SK-N-SH (cell line): Measurements from ENCODE around the gene MRPL55. TPM values are rescaled to one million over a fixed set of nuclear protein-coding genes. Genes with fewer than 3 reads are reported as not detected.
A peak's percentile ranks its signal among the peaks of the same experiment; 100 is the strongest.

ENCODE experiments used
- CTCF ChIA-PET: fragments of 300-600, 350-600 bp; formaldehyde crosslinking; extraction: SDS; loops from one replicate; lab custom pipeline; 2021; lab: Yijun Ruan, JAX
- POLR2A ChIA-PET: fragments of 350-600 bp; sonication (Branson Sonifier 250); formaldehyde crosslinking; extraction: SDS; loops from one replicate; lab custom pipeline; 2020; ENCODE audit warnings: antibody characterized with exemption, inconsistent platforms; lab: Yijun Ruan, JAX
- DNase-seq: peaks from one replicate; pipeline ENCODE4 v3.0.0; 2012
- H2AFZ ChIP-seq: fragments of 200-600 bp; sonication (generic); 2 replicates; pipeline ENCODE4 v1.8.1; 2016; ENCODE audit warnings: antibody characterized with exemption, mild to moderate bottlenecking, low read depth
- H3F3A ChIP-seq: fragments of 200-600 bp; sonication (generic); replicated peaks from 2 replicates; pipeline ENCODE3; 2016; ENCODE audit warnings: antibody characterized with exemption, mild to moderate bottlenecking; ENCODE audit not compliant: insufficient read depth
- H3K27ac ChIP-seq, 2 experiments: fragments of 200-500 bp in 1 of 2; fragments of 200-600 bp in 1 of 2; sonication (Bioruptor generic) in 1 of 2; sonication (generic), shearing (Covaris generic) in 1 of 2; 2 replicates each; pipeline versions ENCODE4 v1.5.1 to v1.6.1; 2014 to 2016; ENCODE audit warnings: low read depth in 2 of 2, inconsistent platforms in 1 of 2, low read length in 1 of 2, mild to moderate bottlenecking in 1 of 2, mixed read lengths in 1 of 2
- H3K27me3 ChIP-seq: fragments of 200-600 bp; sonication (generic), shearing (Covaris generic); 2 replicates; pipeline ENCODE4 v1.6.1; 2016; ENCODE audit warnings: mixed run types; ENCODE audit not compliant: insufficient read depth
- H3K36me3 ChIP-seq, 2 experiments: fragments of 200-500 bp in 1 of 2; fragments of 200-600 bp in 1 of 2; sonication (Bioruptor generic) in 1 of 2; sonication (generic) in 1 of 2; replicated peaks in 1 of 2; 2 replicates each; pipeline versions ENCODE3 to v1.5.1; 2014 to 2016; ENCODE audit warnings: low read length in 1 of 2, mild to moderate bottlenecking in 1 of 2; ENCODE audit not compliant: insufficient read depth in 2 of 2, control insufficient read depth in 1 of 2
- H3K4me1 ChIP-seq, 2 experiments: fragments of 200-500 bp in 1 of 2; fragments of 200-600 bp in 1 of 2; sonication (Bioruptor generic) in 1 of 2; sonication (generic), shearing (Covaris generic) in 1 of 2; 2 replicates each; pipeline versions ENCODE4 v1.5.1 to v1.6.1; 2014 to 2016; ENCODE audit warnings: low read depth in 1 of 2, low read length in 1 of 2, mixed run types in 1 of 2; ENCODE audit not compliant: insufficient read depth in 2 of 2, control insufficient read depth in 1 of 2
- H3K4me2 ChIP-seq: fragments of 200-600 bp; sonication (generic), shearing (Covaris generic); 2 replicates; pipeline ENCODE4 v1.6.1; 2017; ENCODE audit warnings: mixed run types
- H3K4me3 ChIP-seq, 2 experiments: fragments of 200-500 bp in 1 of 2; fragments of 200-600 bp in 1 of 2; sonication (Bioruptor generic) in 1 of 2; sonication (generic), shearing (Covaris generic) in 1 of 2; 2 replicates each; pipeline versions ENCODE4 v1.5.1 to v1.8.1; 2014 to 2016; ENCODE audit warnings: low read depth in 2 of 2, inconsistent platforms in 1 of 2, low read length in 1 of 2, mild to moderate bottlenecking in 1 of 2, mixed read lengths in 1 of 2, moderate library complexity in 1 of 2
- H3K79me2 ChIP-seq: fragments of 200-600 bp; sonication (generic); 2 replicates; pipeline ENCODE4 v1.8.1; 2017; ENCODE audit warnings: mild to moderate bottlenecking; ENCODE audit not compliant: insufficient read depth
- H3K9ac ChIP-seq: fragments of 200-600 bp; sonication (generic); 2 replicates; pipeline ENCODE4 v1.6.1; 2017; ENCODE audit warnings: mixed run types
- H3K9me2 ChIP-seq: fragments of 200-600 bp; sonication (generic); 2 replicates; pipeline ENCODE4 v1.6.1; 2017; ENCODE audit warnings: mixed run types
- H3K9me3 ChIP-seq: fragments of 200-600 bp; sonication (generic); 2 replicates; pipeline ENCODE4 v1.6.1; 2017; ENCODE audit warnings: mixed run types, mild to moderate bottlenecking, moderate library complexity
- H4K20me1 ChIP-seq: fragments of 200-600 bp; sonication (generic); 2 replicates; pipeline ENCODE4 v1.6.1; 2017; ENCODE audit warnings: mild to moderate bottlenecking, mixed run types; ENCODE audit not compliant: insufficient read depth
- CHD2 ChIP-seq: fragments of 150-350 bp; IDR thresholded peaks from 2 replicates; pipeline ENCODE4 v1.6.1; 2018; ENCODE audit warnings: low read length; ENCODE audit not compliant: partially characterized antibody
- CTCF ChIP-seq: fragments of 200-600 bp; sonication (generic); IDR thresholded peaks from 2 replicates; pipeline ENCODE4 v1.6.1; 2017; ENCODE audit warnings: antibody characterized with exemption, mild to moderate bottlenecking, moderate library complexity
- ELF1 ChIP-seq: IDR thresholded peaks from 2 replicates; pipeline ENCODE4 v1.4.0; 2012
- EZH2phosphoT487 ChIP-seq: fragments of 200-600 bp; sonication (generic); IDR thresholded peaks from 2 replicates; pipeline ENCODE4 v1.6.1; 2017; ENCODE audit warnings: low read depth, mixed run types, mild to moderate bottlenecking, antibody characterized with exemption, moderate library complexity, borderline replicate concordance
- FOXJ3 ChIP-seq: sonication (generic); formaldehyde crosslinking; IDR thresholded peaks from 2 replicates; pipeline ENCODE4 v1.5.1; 2020; ENCODE audit warnings: mild to moderate bottlenecking, missing genetic modification reagents
- GABPA ChIP-seq: IDR thresholded peaks from 2 replicates; pipeline ENCODE4 v1.4.0; 2012; ENCODE audit warnings: low read depth, mild to moderate bottlenecking
- JUND ChIP-seq: IDR thresholded peaks from 2 replicates; pipeline ENCODE4 v1.4.0; 2012
- NFIC ChIP-seq: IDR thresholded peaks from 2 replicates; pipeline ENCODE4 v1.4.0; 2012; ENCODE audit warnings: borderline replicate concordance
- PBX3 ChIP-seq: IDR thresholded peaks from 2 replicates; pipeline ENCODE4; 2012
- RFX5 ChIP-seq: IDR thresholded peaks from 2 replicates; pipeline ENCODE4 v1.6.1; 2012; ENCODE audit warnings: mild to moderate bottlenecking, improper control_type of control experiment, low read length
- RXRA ChIP-seq: IDR thresholded peaks from 2 replicates; pipeline ENCODE4 v1.4.0; 2012; ENCODE audit warnings: low read depth, mild to moderate bottlenecking, borderline replicate concordance
- SIN3A ChIP-seq: IDR thresholded peaks from 2 replicates; pipeline ENCODE4 v1.6.1; 2012; ENCODE audit warnings: low read depth, mild to moderate bottlenecking, low read length, moderate library complexity, borderline replicate concordance
- SMC3 ChIP-seq: IDR thresholded peaks from 2 replicates; pipeline ENCODE4 v1.6.1; 2012; ENCODE audit warnings: low read depth, low read length, improper control_type of control experiment
- YY1 ChIP-seq: IDR thresholded peaks from 2 replicates; pipeline ENCODE4 v1.4.0; 2012; ENCODE audit warnings: low read depth, mild to moderate bottlenecking
- WGBS: methylation state at CpG from one replicate; pipeline ENCODE4 v1.1.6; 2017; ENCODE audit warnings: low lambda C conversion rate; 5-methylcytosine and 5-hydroxymethylcytosine counted together
- polyA plus RNA-seq, 3 experiments: library from polyadenylated mRNA; depleted of rRNA; stranded (reverse); fragments of >200 nt; gene quantifications; 2 replicates each; pipeline ENCODE4 v1.2.3, GENCODE V29; 2012
- TF ChIP-seq, protein P1 (sequence below): IDR thresholded peaks from 2 replicates; pipeline ENCODE4 v1.6.1; 2012; ENCODE audit warnings: mild to moderate bottlenecking, low read depth, low read length, moderate library complexity

The MRPL55 gene
- polyA plus RNA-seq, 1 of the 3 experiments (the other 2 are of a cell fraction), result 75.3 TPM

DNA sequence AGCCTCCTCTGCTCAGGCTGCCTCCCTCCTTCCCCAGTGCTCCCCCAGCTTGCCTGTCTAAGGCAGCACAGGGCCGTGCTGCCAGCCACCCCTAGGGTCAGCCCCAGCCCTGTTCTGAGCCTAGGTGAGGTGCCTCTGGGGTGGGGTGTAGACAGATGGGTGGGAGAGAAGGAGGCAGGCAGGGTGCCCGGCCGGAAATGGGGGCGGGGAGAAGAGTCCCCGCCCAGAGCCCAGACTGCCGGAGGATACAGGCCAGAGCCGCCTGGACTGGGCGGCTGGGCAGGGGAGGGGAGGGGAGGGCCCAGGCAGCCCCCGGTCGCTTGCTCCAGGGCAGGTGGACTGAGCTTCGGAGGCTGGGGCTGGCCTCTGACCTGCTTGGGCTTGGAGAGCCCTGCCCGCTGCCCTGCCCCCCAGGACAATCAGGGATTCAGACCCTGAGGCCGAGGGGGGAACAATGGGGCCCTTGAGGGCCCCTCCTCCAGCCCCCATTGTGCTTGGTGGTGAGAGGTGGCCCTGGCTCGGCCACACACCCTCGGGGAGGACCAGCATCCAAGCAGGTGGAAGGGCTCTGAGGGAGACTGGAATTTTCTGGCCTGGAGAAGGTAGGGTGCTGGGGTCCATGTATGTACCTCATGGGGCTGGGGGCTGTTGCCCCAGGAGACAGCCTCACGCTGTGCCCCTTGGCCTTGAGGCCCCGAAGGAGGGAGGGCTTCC is 40.5 kb upstream of the MRPL55 start, which contains the start of gene GJC2:
GJC2 (plus strand) TSS at position 525 of the 714 bp plus-strand sequence. CDS start 7,829 bp downstream, outside the sequence.
- peaks cover 0 to 36% of the 10 kb centered on the region in 2 experiments for H3K36me3 ChIP-seq
- DNase-seq, result peak; percentile 74
- ChIA-PET CTCF (interaction anchor here (2.8 kb wide), 1 partner anchor 16 kb away, joined by 17 read pairs; the partner anchor contains the start of gene IBA57), POLR2A (interaction anchor here (1.0 kb wide), 1 partner anchor 16 kb away, joined by 4 read pairs; the partner anchor contains the start of gene IBA57)
- no peak within 1 kb of the TSS for H3K9ac ChIP-seq
- H3K27ac ChIP-seq, result peak within 1 kb of the TSS in 1 of 2 experiments; percentile 4; a peak in 1 of 4 replicates
- peaks cover 31% of the 10 kb centered on the region for H4K20me1 ChIP-seq
- H3K9me3 ChIP-seq, result no peaks in the 10 kb centered on the region
- H3K4me1 ChIP-seq, result peaks cover 0 to 12% of the 10 kb centered on the region in 2 experiments; a peak in 1 of 4 replicates
- H3K4me3 ChIP-seq, result no peak within 1 kb of the TSS
- H2AFZ ChIP-seq, result no peak within 1 kb of the TSS
- no peak within 1 kb of the TSS for H3K4me2 ChIP-seq
- H3F3A ChIP-seq, result no peaks in the 10 kb centered on the region
- H3K9me2 ChIP-seq, result no peaks in the 10 kb centered on the region
- H3K79me2 ChIP-seq, result peaks cover 25% of the 10 kb centered on the region
- H3K27me3 ChIP-seq, result no peaks in the 10 kb centered on the region
- WGBS, result 95% methylated on average over 9 of the region's 17 CpGs
- TF ChIP-seq CHD2, result no peak
- TF ChIP-seq, protein P1, sequence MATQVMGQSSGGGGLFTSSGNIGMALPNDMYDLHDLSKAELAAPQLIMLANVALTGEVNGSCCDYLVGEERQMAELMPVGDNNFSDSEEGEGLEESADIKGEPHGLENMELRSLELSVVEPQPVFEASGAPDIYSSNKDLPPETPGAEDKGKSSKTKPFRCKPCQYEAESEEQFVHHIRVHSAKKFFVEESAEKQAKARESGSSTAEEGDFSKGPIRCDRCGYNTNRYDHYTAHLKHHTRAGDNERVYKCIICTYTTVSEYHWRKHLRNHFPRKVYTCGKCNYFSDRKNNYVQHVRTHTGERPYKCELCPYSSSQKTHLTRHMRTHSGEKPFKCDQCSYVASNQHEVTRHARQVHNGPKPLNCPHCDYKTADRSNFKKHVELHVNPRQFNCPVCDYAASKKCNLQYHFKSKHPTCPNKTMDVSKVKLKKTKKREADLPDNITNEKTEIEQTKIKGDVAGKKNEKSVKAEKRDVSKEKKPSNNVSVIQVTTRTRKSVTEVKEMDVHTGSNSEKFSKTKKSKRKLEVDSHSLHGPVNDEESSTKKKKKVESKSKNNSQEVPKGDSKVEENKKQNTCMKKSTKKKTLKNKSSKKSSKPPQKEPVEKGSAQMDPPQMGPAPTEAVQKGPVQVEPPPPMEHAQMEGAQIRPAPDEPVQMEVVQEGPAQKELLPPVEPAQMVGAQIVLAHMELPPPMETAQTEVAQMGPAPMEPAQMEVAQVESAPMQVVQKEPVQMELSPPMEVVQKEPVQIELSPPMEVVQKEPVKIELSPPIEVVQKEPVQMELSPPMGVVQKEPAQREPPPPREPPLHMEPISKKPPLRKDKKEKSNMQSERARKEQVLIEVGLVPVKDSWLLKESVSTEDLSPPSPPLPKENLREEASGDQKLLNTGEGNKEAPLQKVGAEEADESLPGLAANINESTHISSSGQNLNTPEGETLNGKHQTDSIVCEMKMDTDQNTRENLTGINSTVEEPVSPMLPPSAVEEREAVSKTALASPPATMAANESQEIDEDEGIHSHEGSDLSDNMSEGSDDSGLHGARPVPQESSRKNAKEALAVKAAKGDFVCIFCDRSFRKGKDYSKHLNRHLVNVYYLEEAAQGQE, result no peak
- no peak for TF ChIP-seq GABPA
- TF ChIP-seq YY1, result no peak
- TF ChIP-seq EZH2phosphoT487, result no peak
- TF ChIP-seq CTCF, result no peak
- TF ChIP-seq PBX3, result no peak
- TF ChIP-seq SMC3, result no peak
- TF ChIP-seq ELF1, result no peak
- TF ChIP-seq RFX5, result no peak
- no peak for TF ChIP-seq NFIC
- TF ChIP-seq JUND, result no peak
- TF ChIP-seq FOXJ3, result no peak
- no peak for TF ChIP-seq SIN3A
- no peak for TF ChIP-seq RXRA
